HAP-1 (cell line): ENCODE measurements around the gene ACBD4.

Source experiments
- DNase-seq, 2 experiments: peaks; one replicate each; pipeline ENCODE4 v3.0.0-alpha.2; 2016 to 2020; ENCODE audit warnings: low spot score in 2 of 2
- H3K27me3 ChIP-seq: fragments of 250-450 bp; sonication (Bioruptor Pico); 2 replicates; pipeline ENCODE4 v1.5.1; 2020; ENCODE audit warnings: low read depth, mild to moderate bottlenecking, moderate library complexity
- H3K36me3 ChIP-seq: fragments of 250-450 bp; sonication (Bioruptor Pico); replicated peaks from 2 replicates; pipeline ENCODE4 v1.5.1; 2020; ENCODE audit warnings: mild to moderate bottlenecking
- H3K4me1 ChIP-seq: fragments of 250-450 bp; sonication (Bioruptor Pico); 2 replicates; pipeline ENCODE4 v1.5.1; 2020; ENCODE audit warnings: mild to moderate bottlenecking
- H3K4me3 ChIP-seq: fragments of 250-450 bp; sonication (Bioruptor Pico); 2 replicates; pipeline ENCODE4 v1.5.1; 2020; ENCODE audit warnings: mild to moderate bottlenecking, moderate library complexity
- H3K9me3 ChIP-seq: fragments of 250-450 bp; sonication (Bioruptor Pico); 2 replicates; pipeline ENCODE4 v1.5.1; 2020; ENCODE audit warnings: mild to moderate bottlenecking, moderate library complexity
- in situ Hi-C: fragments of 300-500 bp; cut with MboI; formaldehyde crosslinking; loops from 3 replicates; pipeline ENCODE4 v1.14.3; 2020; ENCODE audit warnings: low sequenced_read_pairs, inconsistent platforms, mixed read lengths

ACBD4 gene

GRCh38 chr17:45171338-45172231, 36.1 kb downstream of the ACBD4 start:
- no peaks in the 10 kb centered on the region for H3K9me3 ChIP-seq
- DNase-seq = peak in 1 of 2 experiments; percentile 55
- in situ Hi-C loops = no loop called here
- H3K4me3 ChIP-seq = no peak overlapping the region
- H3K4me1 ChIP-seq = peaks cover 15% of the 10 kb centered on the region
- no peaks in the 10 kb centered on the region for H3K27me3 ChIP-seq
- H3K36me3 ChIP-seq = no peaks in the 10 kb centered on the region

GRCh38 chr17:45172232-45172540, 36.7 kb downstream of the ACBD4 start:
- no peaks in the 10 kb centered on the region for H3K36me3 ChIP-seq
- H3K9me3 ChIP-seq = no peaks in the 10 kb centered on the region
- peaks cover 15% of the 10 kb centered on the region for H3K4me1 ChIP-seq
- no peak for DNase-seq
- no peak overlapping the region for H3K4me3 ChIP-seq
- in situ Hi-C loops = no loop called here
- H3K27me3 ChIP-seq = no peaks in the 10 kb centered on the region

GRCh38 chr17:45172541-45173286, 37.2 kb downstream of the ACBD4 start:
- peaks cover 15% of the 10 kb centered on the region for H3K4me1 ChIP-seq
- H3K36me3 ChIP-seq = no peaks in the 10 kb centered on the region
- H3K4me3 ChIP-seq = no peak overlapping the region
- in situ Hi-C loops = no loop called here
- peak in 1 of 2 experiments; percentile 36 for DNase-seq
- no peaks in the 10 kb centered on the region for H3K9me3 ChIP-seq
- no peaks in the 10 kb centered on the region for H3K27me3 ChIP-seq

DNA sequence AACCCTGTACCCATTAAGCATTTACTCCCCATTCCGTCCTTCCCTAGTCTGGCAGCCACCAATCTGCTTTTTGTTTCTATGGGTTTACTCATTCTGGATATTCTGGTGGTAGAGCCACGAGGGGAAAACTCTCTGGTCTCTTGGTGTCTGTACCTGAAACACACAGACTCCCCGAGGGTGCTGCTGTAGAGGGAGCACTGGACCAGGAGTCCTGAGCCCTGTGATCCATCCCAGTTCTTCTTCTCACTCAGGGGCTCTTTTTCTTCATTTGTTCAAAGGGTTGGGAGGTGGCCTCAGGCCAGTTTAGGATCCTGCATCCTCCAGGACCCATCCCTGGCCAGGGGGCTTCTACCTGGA, 40.2 kb downstream of the ACBD4 start:
- H3K27me3 ChIP-seq = no peaks in the 10 kb centered on the region
- H3K4me3 ChIP-seq = no peak overlapping the region
- no peak for DNase-seq
- in situ Hi-C loops = no loop called here
- H3K9me3 ChIP-seq = no peaks in the 10 kb centered on the region
- H3K36me3 ChIP-seq = no peaks in the 10 kb centered on the region
- H3K4me1 ChIP-seq = peaks cover 15% of the 10 kb centered on the region

DNA sequence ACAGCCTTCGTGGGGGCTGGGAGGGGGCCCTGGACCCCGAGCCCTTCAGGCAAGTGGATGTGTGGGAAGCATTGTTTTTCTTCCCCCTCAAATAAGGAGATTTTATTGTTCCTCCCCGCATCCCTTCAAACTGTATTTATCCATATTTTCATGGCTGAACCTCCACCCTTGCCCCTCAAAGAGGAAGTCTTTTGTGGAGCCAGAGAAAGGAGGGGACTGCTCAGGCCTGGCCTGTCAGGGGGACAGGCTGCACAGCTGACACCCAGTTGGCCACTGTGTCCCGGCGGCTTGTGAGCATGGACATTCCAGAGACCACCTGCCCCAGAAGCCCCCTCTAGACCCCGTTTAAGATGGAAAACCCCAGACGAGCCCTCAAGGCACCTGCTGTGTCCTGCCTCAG, 42.1 kb downstream of the ACBD4 start:
- in situ Hi-C loops = no loop called here
- Histone ChIP-seq H3K27me3 (no peaks in the 10 kb centered on the region), H3K4me3 (no peak overlapping the region), H3K36me3 (no peaks in the 10 kb centered on the region), H3K9me3 (no peaks in the 10 kb centered on the region), H3K4me1 (peaks cover 2% of the 10 kb centered on the region; the same call in 1 of the 2 replicates)
- DNase-seq = no peak

DNA sequence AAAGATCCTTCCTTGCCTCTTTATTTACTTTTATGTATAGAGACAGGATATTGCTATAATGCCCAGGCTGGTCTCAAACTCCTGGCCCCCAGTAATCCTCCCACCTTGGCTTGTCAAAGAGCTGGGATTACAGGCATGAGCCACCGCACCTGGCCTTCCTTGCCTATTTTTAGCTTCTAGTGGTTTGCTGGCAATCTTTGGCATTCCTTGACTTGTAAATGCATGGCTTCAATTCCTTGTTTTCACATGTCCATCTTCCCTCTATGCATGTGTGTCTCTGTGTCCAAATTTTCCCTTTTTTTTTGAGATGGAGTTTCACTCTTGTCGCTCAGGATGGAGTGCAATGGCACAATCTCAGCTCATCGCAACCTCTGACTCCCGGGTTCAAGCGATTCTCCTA, 48.7 kb downstream of the ACBD4 start:
- Histone ChIP-seq H3K4me3 (no peak overlapping the region), H3K27me3 (no peaks in the 10 kb centered on the region), H3K36me3 (no peaks in the 10 kb centered on the region), H3K4me1 (no peaks in the 10 kb centered on the region), H3K9me3 (no peaks in the 10 kb centered on the region)
- DNase-seq = no peak
- in situ Hi-C loops = no loop called here

DNA sequence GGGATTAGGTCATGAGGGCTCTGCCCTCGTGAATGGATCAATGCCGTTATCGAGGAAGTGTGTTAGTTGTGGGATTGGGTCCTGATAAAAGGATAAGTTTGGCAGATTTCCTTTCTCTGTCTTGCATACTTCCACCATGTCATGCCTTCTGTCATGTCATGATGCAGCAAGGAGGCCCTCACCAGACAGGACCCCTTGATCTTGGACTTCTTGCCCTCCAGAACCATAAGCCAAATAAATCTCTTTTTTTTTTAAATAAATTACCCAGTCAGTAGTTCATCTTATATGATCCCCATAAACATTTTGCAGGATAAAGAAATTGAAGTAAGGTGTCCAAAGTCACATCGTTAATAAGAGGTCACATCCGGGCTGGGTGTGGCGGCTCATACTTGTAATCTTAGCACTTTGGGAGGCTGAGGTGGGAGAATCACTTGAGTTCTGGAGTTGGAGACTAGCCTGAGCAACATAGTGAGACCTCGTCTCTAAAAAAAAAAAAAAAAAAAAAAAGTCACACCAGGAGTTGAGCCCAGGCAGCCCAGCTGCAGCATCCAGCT, 51.4 kb downstream of the ACBD4 start:
- in situ Hi-C loops = no loop called here
- no peak for DNase-seq
- Histone ChIP-seq H3K27me3 (no peaks in the 10 kb centered on the region), H3K4me1 (no peaks in the 10 kb centered on the region), H3K36me3 (no peaks in the 10 kb centered on the region), H3K9me3 (no peaks in the 10 kb centered on the region), H3K4me3 (no peak overlapping the region)

GRCh38 chr17:45189009-45189408, 53.5 kb downstream of the ACBD4 start:
- Histone ChIP-seq H3K27me3 (no peaks in the 10 kb centered on the region), H3K4me3 (no peak overlapping the region), H3K9me3 (no peaks in the 10 kb centered on the region), H3K36me3 (no peaks in the 10 kb centered on the region), H3K4me1 (no peaks in the 10 kb centered on the region)
- no peak for DNase-seq
- in situ Hi-C loops = no loop called here

DNA sequence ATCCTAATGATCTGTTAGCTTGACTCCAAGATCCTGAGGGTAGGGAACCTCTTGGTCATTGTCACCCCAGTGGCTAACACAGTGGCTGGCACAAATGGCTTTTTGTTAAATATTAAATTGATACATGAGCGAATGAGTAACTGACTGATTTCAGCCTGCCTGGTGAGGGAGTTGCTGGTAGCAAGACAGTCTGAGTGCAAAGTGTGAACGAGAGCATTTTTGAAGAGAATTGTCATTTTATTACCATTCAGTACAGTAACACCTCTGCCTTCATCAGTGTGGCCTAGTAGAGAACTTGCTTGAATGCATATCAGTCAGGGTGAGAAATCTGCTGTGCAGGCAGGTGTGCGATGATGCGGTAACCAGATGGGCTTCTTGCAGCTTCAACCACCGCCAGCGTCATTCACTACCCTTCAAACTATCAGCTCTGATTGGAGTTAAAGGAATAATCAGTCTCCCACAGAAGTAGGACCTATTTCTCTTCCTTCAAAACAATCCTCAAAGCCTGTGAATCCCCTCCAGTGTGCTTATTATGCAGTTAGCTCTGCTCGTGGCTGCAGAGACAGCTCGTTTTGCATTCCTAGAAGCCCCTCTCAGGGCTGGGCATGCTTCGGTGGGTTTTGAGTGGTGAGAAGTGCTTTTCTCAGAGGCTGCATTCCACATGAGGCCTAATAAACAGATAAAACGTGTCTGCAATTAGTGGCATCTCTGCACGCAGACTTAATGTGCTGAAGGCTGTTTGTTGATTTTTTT, 55.2 kb downstream of the ACBD4 start:
- DNase-seq = no peak
- Histone ChIP-seq H3K36me3 (no peaks in the 10 kb centered on the region), H3K9me3 (no peaks in the 10 kb centered on the region), H3K4me1 (no peaks in the 10 kb centered on the region), H3K27me3 (no peaks in the 10 kb centered on the region), H3K4me3 (no peak overlapping the region)
- in situ Hi-C loops = no loop called here
